Activated CD8-positive, alpha-beta T cell treated with anti-CD3 and anti-CD28 coated beads for 36 hours (primary cell): ENCODE results near the gene ERFL. TPM values are rescaled to one million over a fixed set of nuclear protein-coding genes. Genes with fewer than 3 reads are reported as not detected.

Experiments used
- ATAC-seq: fragments of 200-7000 bp; cut with Tn5 transposase; one replicate; pipeline ENCODE4 v1.10.0; 2021; ENCODE audit warnings: mild to moderate bottlenecking, moderate library complexity
- CTCF ChIA-PET: fragments of 350-600 bp; sonication (Branson Sonifier 250); formaldehyde crosslinking; loops from one replicate; lab custom pipeline; 2021; ENCODE audit warnings: antibody characterized with exemption; lab: Charles Lee
- POLR2A ChIA-PET: fragments of 350-600 bp; sonication (Branson Sonifier 250); formaldehyde crosslinking; loops from one replicate; lab custom pipeline; 2021; ENCODE audit warnings: antibody characterized with exemption; lab: Charles Lee
- DNase-seq: peaks from one replicate; pipeline ENCODE4 v3.0.0-alpha.2; 2020
- H3K27ac Mint-ChIP-seq: one replicate; pipeline ENCODE4 v1.8.0; 2021; ENCODE audit warnings: mild to moderate bottlenecking, mixed read lengths
- H3K27me3 Mint-ChIP-seq: one replicate; pipeline ENCODE4 v1.8.0; 2021; ENCODE audit warnings: mixed read lengths
- H3K36me3 Mint-ChIP-seq: one replicate; pipeline ENCODE4 v1.8.0; 2021; ENCODE audit warnings: low read depth, mixed read lengths
- H3K4me1 Mint-ChIP-seq: one replicate; pipeline ENCODE4 v1.8.0; 2021; ENCODE audit warnings: low read depth, mixed read lengths
- H3K4me3 Mint-ChIP-seq: one replicate; pipeline ENCODE4 v1.8.0; 2021; ENCODE audit warnings: mild to moderate bottlenecking, moderate library complexity, mixed read lengths
- H3K9me3 Mint-ChIP-seq: one replicate; pipeline ENCODE4 v1.8.0; 2021; ENCODE audit warnings: mixed read lengths
- intact Hi-C: fragments of 100-400 bp; cut with micrococcal nuclease; formaldehyde crosslinking; loops from one replicate; pipeline ENCODE4 v1.10.0; 2022
- total RNA-seq, 2 experiments: library from RNA; stranded (reverse); gene quantifications; one replicate each; pipeline ENCODE4 v1.2.3, GENCODE V29; 2021
- TF ChIP-seq, protein P1 (sequence below): fragments of 200-600 bp; IDR thresholded peaks from one replicate; pipeline ENCODE4 v1.8.0; 2022; ENCODE audit warnings: antibody characterized with exemption, mild to moderate bottlenecking

The ERFL gene
- total RNA-seq, 2 experiments from 2014 or later = 1.5 to 1.6 TPM

DNA sequence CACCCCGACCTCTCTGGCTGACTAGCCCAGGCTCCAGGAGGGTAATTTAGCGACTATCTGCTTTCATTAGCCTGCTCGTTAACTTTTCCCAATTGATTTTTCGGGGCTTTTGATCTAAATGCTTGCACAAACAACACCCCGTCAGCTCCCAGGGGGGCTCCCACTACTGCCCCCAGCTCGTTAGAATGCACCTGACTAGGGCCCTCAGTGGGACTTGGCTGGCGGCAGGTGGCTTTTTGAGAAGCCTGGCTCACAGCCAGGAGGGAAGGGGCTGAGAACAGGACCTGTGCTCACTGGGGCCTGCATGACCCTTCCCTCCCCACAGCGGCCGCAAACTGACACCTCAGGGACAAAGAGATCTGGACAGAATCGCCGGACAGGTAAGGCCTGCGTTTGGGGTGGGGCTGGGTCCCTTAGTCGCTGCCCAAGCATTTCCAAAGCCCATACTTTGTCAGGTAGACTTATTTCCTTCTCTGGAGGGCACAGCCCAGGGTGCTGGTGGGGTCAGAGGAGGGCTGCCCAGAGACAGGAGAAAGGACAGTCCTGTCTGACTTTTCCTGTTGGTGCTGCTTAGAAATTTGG lies 58.8 kb downstream of the ERFL start:
- no peak for DNase-seq
- Mint-ChIP-seq H3K27me3 (no peaks in the 10 kb centered on the region), H3K27ac (peak overlapping the region; percentile 84), H3K36me3 (peaks cover 58% of the 10 kb centered on the region), H3K9me3 (no peaks in the 10 kb centered on the region), H3K4me3 (peak overlapping the region; percentile 5), H3K4me1 (peaks cover 77% of the 10 kb centered on the region)
- no peak for ATAC-seq
- TF ChIP-seq, protein P1, sequence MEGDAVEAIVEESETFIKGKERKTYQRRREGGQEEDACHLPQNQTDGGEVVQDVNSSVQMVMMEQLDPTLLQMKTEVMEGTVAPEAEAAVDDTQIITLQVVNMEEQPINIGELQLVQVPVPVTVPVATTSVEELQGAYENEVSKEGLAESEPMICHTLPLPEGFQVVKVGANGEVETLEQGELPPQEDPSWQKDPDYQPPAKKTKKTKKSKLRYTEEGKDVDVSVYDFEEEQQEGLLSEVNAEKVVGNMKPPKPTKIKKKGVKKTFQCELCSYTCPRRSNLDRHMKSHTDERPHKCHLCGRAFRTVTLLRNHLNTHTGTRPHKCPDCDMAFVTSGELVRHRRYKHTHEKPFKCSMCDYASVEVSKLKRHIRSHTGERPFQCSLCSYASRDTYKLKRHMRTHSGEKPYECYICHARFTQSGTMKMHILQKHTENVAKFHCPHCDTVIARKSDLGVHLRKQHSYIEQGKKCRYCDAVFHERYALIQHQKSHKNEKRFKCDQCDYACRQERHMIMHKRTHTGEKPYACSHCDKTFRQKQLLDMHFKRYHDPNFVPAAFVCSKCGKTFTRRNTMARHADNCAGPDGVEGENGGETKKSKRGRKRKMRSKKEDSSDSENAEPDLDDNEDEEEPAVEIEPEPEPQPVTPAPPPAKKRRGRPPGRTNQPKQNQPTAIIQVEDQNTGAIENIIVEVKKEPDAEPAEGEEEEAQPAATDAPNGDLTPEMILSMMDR = no peak
- intact Hi-C loops = no loop called here
- POLR2A ChIA-PET = interaction anchor here (0.8 to 13.4 kb wide), 10 partner anchors 8 to 89 kb away, joined by 3 to 282 read pairs (median 4); partner anchors contain the start of genes ARHGEF1, CD79A, RABAC1 and RPS19
- CTCF ChIA-PET = interaction anchor here (1.1 to 6.7 kb wide), 2 partner anchors 10 to 18 kb away, joined by 3 to 48 read pairs; partner anchors contain the start of gene RPS19

DNA sequence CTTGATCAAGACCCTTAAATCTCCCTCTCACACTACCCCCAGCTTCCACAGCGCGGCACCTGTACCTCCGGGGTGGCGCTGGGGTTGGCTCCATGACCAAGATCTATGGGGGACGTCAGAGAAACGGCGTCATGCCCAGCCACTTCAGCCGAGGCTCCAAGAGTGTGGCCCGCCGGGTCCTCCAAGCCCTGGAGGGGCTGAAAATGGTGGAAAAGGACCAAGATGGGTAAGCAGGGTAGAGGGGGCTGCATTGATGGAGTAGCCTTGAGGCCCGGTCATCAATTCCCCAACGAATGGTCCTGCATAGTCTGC lies 59.3 kb downstream of the ERFL start:
- H3K27ac Mint-ChIP-seq = peak overlapping the region; percentile 84
- H3K9me3 Mint-ChIP-seq = no peaks in the 10 kb centered on the region
- peaks cover 63% of the 10 kb centered on the region for H3K36me3 Mint-ChIP-seq
- CTCF ChIA-PET = interaction anchor here (1.1 to 6.7 kb wide), 2 partner anchors 9 to 19 kb away, joined by 3 to 48 read pairs; partner anchors contain the start of gene RPS19
- peaks cover 80% of the 10 kb centered on the region for H3K4me1 Mint-ChIP-seq
- POLR2A ChIA-PET = interaction anchor here (0.9 to 13.4 kb wide), 9 partner anchors 8 to 77 kb away, joined by 3 to 282 read pairs (median 5); partner anchors contain the start of genes ARHGEF1, CD79A and RPS19
- no peak for ATAC-seq
- peak overlapping the region; percentile 27 for H3K4me3 Mint-ChIP-seq
- no peaks in the 10 kb centered on the region for H3K27me3 Mint-ChIP-seq
- DNase-seq = no peak
- TF ChIP-seq, protein P1 = no peak
- intact Hi-C loops = no loop called here

DNA sequence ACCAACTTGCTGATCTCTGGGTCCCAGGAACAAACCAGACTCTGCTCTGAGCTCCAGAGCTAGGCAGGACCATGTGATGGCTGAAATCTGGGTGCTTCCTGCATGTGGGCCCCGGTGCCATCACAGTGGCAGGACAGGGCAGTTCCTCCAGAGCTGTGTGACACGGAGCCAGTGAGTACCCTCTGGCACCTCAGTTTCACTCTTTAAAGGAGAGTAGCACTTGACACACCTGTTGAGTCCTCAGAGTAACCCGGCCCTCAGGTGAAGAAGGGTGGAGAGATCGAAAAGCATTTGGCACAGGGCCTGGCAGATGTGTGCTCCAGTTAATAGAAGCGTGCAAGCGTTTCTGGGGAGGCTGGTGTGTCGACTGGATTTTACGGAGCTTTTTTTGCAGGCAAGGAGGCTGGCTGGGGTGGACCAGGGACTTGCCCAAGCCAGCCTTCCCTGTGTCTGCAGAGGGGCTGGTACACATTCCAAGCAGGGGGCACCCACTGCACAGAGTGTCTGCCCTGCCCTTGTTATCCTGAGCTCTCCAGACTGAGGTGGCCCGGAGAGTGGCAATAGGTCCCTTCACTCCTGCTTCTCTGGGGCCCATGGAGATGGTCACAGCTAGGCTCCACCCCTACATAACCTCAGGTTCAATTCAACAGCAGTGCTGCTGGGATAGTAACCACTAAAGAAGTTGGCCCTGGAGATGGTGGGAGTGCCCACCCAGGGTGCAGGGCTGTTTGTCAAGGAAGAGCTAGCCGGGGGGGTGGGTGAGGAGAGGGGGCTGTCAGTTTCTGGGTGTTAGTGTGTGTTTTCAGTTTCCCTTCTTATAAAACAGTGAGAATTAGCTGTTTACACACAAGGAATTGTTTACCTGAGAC lies 59.9 kb downstream of the ERFL start:
- TF ChIP-seq, protein P1 = no peak
- Mint-ChIP-seq H3K9me3 (no peaks in the 10 kb centered on the region), H3K27me3 (no peaks in the 10 kb centered on the region), H3K27ac (peak overlapping the region; percentile 84), H3K4me1 (peaks cover 82% of the 10 kb centered on the region), H3K4me3 (peak overlapping the region; percentile 27), H3K36me3 (peaks cover 67% of the 10 kb centered on the region)
- ATAC-seq = no peak
- intact Hi-C loops = no loop called here
- POLR2A ChIA-PET = interaction anchor here (0.9 to 13.4 kb wide), 13 partner anchors 7 to 466 kb away, joined by 3 to 282 read pairs (median 5); partner anchors contain the start of genes ARHGEF1, CD79A and RPS19
- CTCF ChIA-PET = interaction anchor here (1.1 to 6.7 kb wide), 2 partner anchors 9 to 20 kb away, joined by 3 to 48 read pairs; partner anchors contain the start of gene RPS19
- DNase-seq = peak; percentile 4

DNA sequence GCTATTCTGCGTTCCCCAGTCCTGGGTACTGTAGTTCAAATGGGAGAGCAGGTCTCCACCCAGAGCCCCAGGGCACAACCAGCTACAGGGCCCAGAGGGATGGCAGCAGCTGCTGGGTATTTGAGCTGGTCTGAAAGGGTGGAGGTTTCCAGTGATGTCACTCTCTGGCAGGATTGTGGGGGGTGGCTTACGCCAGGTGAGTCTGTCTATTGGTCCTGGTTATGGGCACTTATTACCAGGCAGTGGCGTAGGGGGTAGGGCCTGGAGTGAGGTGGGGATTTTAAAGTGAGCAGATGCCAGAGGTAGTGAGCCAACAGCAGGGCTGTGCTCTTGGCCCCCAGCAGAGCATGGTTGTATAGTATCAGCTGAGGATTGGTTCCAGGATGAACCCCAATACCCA lies 62.0 kb downstream of the ERFL start:
- Mint-ChIP-seq H3K4me3 (peak overlapping the region; percentile 23), H3K4me1 (peaks cover 85% of the 10 kb centered on the region), H3K9me3 (no peaks in the 10 kb centered on the region), H3K36me3 (peaks cover 71% of the 10 kb centered on the region), H3K27me3 (no peaks in the 10 kb centered on the region), H3K27ac (peak overlapping the region; percentile 79)
- ATAC-seq = peak; percentile 32
- DNase-seq = no peak
- TF ChIP-seq, protein P1 = no peak
- ChIA-PET POLR2A (interaction anchor here (0.7 to 13.4 kb wide), 13 partner anchors 11 to 557 kb away, joined by 3 to 282 read pairs (median 5); partner anchors contain the start of genes ARHGEF1, CD79A and RABAC1), CTCF (no interaction called here)
- intact Hi-C loops = no loop called here
